SU-DHL-6 (cell line): ENCODE data around the gene NME3.

Source experiments
- H2AFZ ChIP-seq: fragments of 200-600 bp; sonication (generic); 2 replicates; pipeline ENCODE4 v1.6.1; 2014; ENCODE audit warnings: low read depth, mild to moderate bottlenecking, moderate library complexity, mixed read lengths, antibody characterized with exemption, low read length; ENCODE audit not compliant: severe bottlenecking
- H3F3A ChIP-seq: fragments of 200-600 bp; shearing (Covaris generic); 2 replicates; pipeline ENCODE4 v1.6.0; 2016; ENCODE audit warnings: antibody characterized with exemption, mild to moderate bottlenecking; ENCODE audit not compliant: insufficient read depth
- H3K27ac ChIP-seq: fragments of 200-600 bp; sonication (generic); 2 replicates; pipeline ENCODE4 v1.5.1; 2016; ENCODE audit warnings: low read depth, mild to moderate bottlenecking, low read length, moderate library complexity, mixed read lengths
- H3K27me3 ChIP-seq: fragments of 200-600 bp; sonication (generic), shearing (Covaris generic); 2 replicates; pipeline ENCODE4 v1.6.0; 2014; ENCODE audit warnings: mild to moderate bottlenecking, low read length
- H3K36me3 ChIP-seq: fragments of 200-600 bp; sonication (generic); 2 replicates; pipeline ENCODE4 v1.6.1; 2014; ENCODE audit warnings: mild to moderate bottlenecking, low read length, mixed read lengths
- H3K4me2 ChIP-seq: fragments of 300-600, 200-600 bp; shearing (Covaris generic), sonication (generic); 2 replicates; pipeline ENCODE4 v1.6.0; 2014; ENCODE audit warnings: low read length, low read depth, mild to moderate bottlenecking; ENCODE audit not compliant: poor library complexity, severe bottlenecking
- H3K4me3 ChIP-seq: fragments of 200-600 bp; sonication (generic); 2 replicates; pipeline ENCODE4 v1.5.1; 2014; ENCODE audit warnings: antibody characterized with exemption, low read length, mild to moderate bottlenecking, mixed read lengths; ENCODE audit not compliant: insufficient read depth, poor library complexity, severe bottlenecking
- H3K79me2 ChIP-seq: fragments of 200-600 bp; sonication (generic); 2 replicates; pipeline ENCODE4 v1.6.1; 2014; ENCODE audit warnings: mild to moderate bottlenecking, low read length, moderate library complexity; ENCODE audit not compliant: insufficient read depth
- H3K9ac ChIP-seq: fragments of 200-600 bp; sonication (generic); 2 replicates; pipeline ENCODE4 v1.7.0; 2014; ENCODE audit warnings: mild to moderate bottlenecking, low read length
- H3K9me2 ChIP-seq: fragments of 200-600 bp; sonication (generic); replicated peaks from 2 replicates; pipeline ENCODE4 v1.6.1; 2014; ENCODE audit warnings: low read length; ENCODE audit not compliant: insufficient read depth
- H3K9me3 ChIP-seq: fragments of 200-600 bp; sonication (generic); 2 replicates; pipeline ENCODE4 v1.6.1; 2014; ENCODE audit warnings: low read length, mixed read lengths; ENCODE audit not compliant: insufficient read depth
- H4K20me1 ChIP-seq: fragments of 200-600 bp; sonication (generic); 2 replicates; pipeline ENCODE4 v1.6.1; 2014; ENCODE audit warnings: low read depth, mild to moderate bottlenecking, antibody characterized with exemption, low read length, moderate library complexity, mixed read lengths
- EZH2phosphoT487 ChIP-seq: fragments of 200-600 bp; sonication (generic), shearing (Covaris generic); conservative IDR thresholded peaks from 2 replicates; pipeline ENCODE4 v1.6.1; 2018; ENCODE audit warnings: mild to moderate bottlenecking, antibody characterized with exemption, low read length, moderate library complexity, mixed read lengths
- TF ChIP-seq, protein P1 (sequence below): fragments of 200-600 bp; sonication (generic); IDR thresholded peaks from one replicate; pipeline ENCODE4 v1.5.1; 2017; ENCODE audit warnings: antibody characterized with exemption, mild to moderate bottlenecking, low read length, moderate library complexity; ENCODE audit not compliant: insufficient read depth, poor library complexity, severe bottlenecking

Gene NME3

DNA sequence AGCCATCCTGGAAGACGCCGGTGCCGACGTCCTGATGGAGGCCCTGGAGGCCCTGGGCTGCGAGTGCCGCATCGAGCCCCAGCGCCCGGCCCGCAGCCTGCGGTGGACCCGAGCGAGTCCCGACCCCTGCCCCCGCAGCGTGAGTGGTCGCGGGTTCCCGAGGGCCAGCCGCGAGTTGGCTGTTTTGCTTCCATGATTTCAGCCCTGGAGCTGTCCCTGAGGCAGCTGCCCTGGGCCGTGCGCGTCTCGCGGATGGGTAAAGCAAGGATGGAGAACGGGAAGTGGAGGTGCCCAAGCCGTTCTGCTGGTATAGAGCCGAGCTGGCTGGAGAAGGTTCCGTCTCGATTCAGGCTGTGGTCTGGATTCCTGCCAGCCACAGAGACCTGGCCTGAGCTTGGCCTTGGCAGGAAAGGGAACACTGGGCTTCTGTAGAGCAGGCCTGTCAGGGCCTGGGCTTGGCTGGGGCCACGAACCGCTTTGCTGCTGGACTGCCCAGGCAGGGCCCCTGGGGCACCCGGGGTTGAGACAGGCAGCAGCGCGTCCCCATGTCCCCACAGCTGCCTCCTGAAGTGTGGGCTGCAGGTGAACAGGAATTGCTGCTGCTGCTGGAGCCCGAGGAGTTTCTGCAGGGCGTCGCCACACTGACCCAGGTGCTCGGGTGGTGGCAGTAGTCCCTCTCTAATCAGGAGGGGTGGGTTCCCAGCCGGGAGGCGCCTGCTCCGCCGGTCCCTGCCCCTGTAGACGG, 2.5 kb upstream of the NME3 start:
- no peaks in the 10 kb centered on the region for H3K36me3 ChIP-seq
- peaks cover 16% of the 10 kb centered on the region; the same call in 1 of the 2 replicates for H3F3A ChIP-seq
- H3K27me3 ChIP-seq: no peaks in the 10 kb centered on the region
- peak overlapping the region; percentile 84 for H3K27ac ChIP-seq
- H3K4me3 ChIP-seq: peak overlapping the region; percentile 90
- peaks cover 16% of the 10 kb centered on the region for H3K79me2 ChIP-seq
- no peaks in the 10 kb centered on the region for H4K20me1 ChIP-seq
- H3K9me3 ChIP-seq: no peaks in the 10 kb centered on the region
- H3K9me2 ChIP-seq: no peaks in the 10 kb centered on the region
- no peak for TF ChIP-seq EZH2phosphoT487
- TF ChIP-seq, protein P1, sequence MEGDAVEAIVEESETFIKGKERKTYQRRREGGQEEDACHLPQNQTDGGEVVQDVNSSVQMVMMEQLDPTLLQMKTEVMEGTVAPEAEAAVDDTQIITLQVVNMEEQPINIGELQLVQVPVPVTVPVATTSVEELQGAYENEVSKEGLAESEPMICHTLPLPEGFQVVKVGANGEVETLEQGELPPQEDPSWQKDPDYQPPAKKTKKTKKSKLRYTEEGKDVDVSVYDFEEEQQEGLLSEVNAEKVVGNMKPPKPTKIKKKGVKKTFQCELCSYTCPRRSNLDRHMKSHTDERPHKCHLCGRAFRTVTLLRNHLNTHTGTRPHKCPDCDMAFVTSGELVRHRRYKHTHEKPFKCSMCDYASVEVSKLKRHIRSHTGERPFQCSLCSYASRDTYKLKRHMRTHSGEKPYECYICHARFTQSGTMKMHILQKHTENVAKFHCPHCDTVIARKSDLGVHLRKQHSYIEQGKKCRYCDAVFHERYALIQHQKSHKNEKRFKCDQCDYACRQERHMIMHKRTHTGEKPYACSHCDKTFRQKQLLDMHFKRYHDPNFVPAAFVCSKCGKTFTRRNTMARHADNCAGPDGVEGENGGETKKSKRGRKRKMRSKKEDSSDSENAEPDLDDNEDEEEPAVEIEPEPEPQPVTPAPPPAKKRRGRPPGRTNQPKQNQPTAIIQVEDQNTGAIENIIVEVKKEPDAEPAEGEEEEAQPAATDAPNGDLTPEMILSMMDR: no peak
- peak overlapping the region; percentile 95 for H3K4me2 ChIP-seq
- peak overlapping the region; percentile 37 for H2AFZ ChIP-seq
- peak overlapping the region; percentile 93 for H3K9ac ChIP-seq

DNA sequence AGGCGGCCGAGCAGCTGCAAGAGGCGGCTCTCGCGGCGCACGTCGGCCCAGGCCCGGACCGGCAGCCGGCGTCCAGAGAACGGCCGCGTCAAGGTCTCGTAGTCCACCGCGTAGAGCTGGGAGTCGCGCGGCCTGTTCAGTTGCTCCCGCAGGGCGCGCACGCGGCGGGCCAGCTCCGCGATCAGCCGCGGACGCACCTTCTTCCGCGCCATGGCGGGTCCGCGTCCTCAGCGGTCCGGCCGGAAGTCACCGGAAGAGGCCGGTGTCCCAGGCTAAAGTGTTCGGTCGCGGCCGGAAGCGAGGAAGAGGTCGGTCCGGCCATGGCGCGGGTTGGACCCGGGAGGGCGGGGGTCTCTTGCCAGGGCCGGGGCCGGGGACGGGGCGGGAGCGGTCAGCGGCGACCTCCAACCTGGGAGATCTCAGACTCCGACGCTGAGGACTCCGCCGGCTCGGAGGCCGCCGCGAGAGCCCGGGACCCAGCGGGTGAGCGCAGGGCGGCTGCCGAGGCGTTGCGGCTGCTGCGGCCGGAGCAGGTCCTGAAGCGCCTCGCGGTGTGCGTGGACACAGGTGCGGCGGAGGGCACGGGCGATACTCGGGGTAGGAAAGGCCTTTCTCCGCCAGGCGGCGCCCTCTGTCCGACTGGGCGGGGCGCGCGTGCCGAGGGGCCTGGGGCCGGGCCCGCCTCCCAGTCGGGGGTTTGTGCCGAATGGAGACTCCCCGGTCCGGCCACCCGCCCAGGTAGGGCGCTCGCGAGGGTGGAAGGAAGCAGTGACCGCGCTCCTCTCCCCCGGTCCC, 1.8 kb upstream of the NME3 start, which contains the start of gene MRPS34:
Gene MRPS34 (minus strand): TSS at position 227 of the 795 bp plus-strand sequence. CDS start 15 bp downstream, at position 212.
- Histone ChIP-seq H3K4me2 (peak within 1 kb of the TSS; percentile 95), H3K4me3 (peak within 1 kb of the TSS; percentile 90), H4K20me1 (no peaks in the 10 kb centered on the region), H3K9ac (peak within 1 kb of the TSS; percentile 93), H3K27me3 (no peaks in the 10 kb centered on the region), H3K79me2 (peaks cover 16% of the 10 kb centered on the region), H3K27ac (peak within 1 kb of the TSS; percentile 84), H3K9me3 (no peaks in the 10 kb centered on the region), H2AFZ (peak within 1 kb of the TSS; percentile 37), H3F3A (peaks cover 16% of the 10 kb centered on the region; the same call in 1 of the 2 replicates), H3K36me3 (no peaks in the 10 kb centered on the region), H3K9me2 (no peaks in the 10 kb centered on the region)
- TF ChIP-seq EZH2phosphoT487: no peak
- TF ChIP-seq, protein P1: peak; percentile 78

DNA sequence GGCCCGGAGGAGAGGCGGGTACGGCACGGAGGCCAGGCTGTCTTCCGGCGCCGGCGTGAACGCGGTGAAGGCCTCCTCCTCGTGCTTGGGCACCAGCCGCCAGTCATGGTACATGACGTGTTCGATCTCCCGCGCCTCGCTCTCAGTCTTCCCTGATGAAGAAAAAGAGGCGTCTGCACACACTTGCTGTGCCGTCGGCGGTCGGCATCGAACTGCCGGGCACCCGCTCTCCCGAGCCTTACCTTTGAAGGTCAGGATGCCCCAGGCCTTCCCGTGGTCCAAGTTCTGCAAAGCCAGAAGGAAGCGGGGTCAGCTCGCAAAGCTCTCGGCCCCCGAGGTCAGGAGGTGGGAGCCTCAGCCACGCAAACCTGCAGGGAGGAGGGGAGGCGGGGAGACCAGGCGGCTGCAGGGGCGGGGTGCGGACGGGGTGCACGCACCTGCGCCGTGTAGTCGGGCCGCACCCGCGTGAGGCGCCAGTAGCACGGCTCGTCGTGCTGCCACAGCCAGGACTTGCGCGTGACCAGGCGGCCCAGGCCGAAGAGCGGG, 1.1 kb upstream of the NME3 start, which contains the start of gene EME2:
Gene EME2 (plus strand): TSS at position 449 of the 546 bp plus-strand sequence. CDS start 418 bp downstream, outside the sequence.
- peak within 1 kb of the TSS; percentile 84 for H3K27ac ChIP-seq
- H3K9me2 ChIP-seq: no peaks in the 10 kb centered on the region
- peak within 1 kb of the TSS; percentile 95 for H3K4me2 ChIP-seq
- H3K9ac ChIP-seq: peak within 1 kb of the TSS; percentile 93
- H3K9me3 ChIP-seq: no peaks in the 10 kb centered on the region
- no peaks in the 10 kb centered on the region for H3K36me3 ChIP-seq
- peak within 1 kb of the TSS; percentile 37 for H2AFZ ChIP-seq
- no peaks in the 10 kb centered on the region for H3K27me3 ChIP-seq
- TF ChIP-seq, protein P1: no peak
- no peak for TF ChIP-seq EZH2phosphoT487
- H3F3A ChIP-seq: peaks cover 16% of the 10 kb centered on the region; the same call in 1 of the 2 replicates
- no peaks in the 10 kb centered on the region for H4K20me1 ChIP-seq
- peak within 1 kb of the TSS; percentile 90 for H3K4me3 ChIP-seq
- H3K79me2 ChIP-seq: peaks cover 16% of the 10 kb centered on the region
